CD4-positive, alpha-beta T cell (primary cell): ENCODE data around the gene PPDPF. TPM values are rescaled to one million over a fixed set of nuclear protein-coding genes. Genes with fewer than 3 reads are reported as not detected.

Experiments used
- ATAC-seq: fragments of 200-7000 bp; cut with Tn5 transposase; one replicate; pipeline ENCODE4 v1.10.0; 2022; ENCODE audit warnings: mild to moderate bottlenecking; ENCODE audit not compliant: poor library complexity
- CTCF ChIA-PET: fragments of 350-600 bp; sonication (Branson Sonifier 250); formaldehyde crosslinking; loops from one replicate; lab custom pipeline; 2021; ENCODE audit warnings: antibody characterized with exemption, inconsistent platforms; lab: Charles Lee
- POLR2A ChIA-PET: fragments of 350-600 bp; sonication (Branson Sonifier 250); formaldehyde crosslinking; loops from one replicate; lab custom pipeline; 2021; ENCODE audit warnings: antibody characterized with exemption, inconsistent platforms; lab: Charles Lee
- DNase-seq, 14 experiments: peaks; one replicate each; pipeline ENCODE4 v3.0.0-alpha.2; 2013 to 2020; ENCODE audit warnings: mixed read lengths in 2 of 14
- H3K27ac ChIP-seq, 2 donors: one replicate each; pipeline versions ENCODE4 v1.5.1 to v1.7.0; 2013; ENCODE audit warnings: low read length in 2 of 2, low read depth in 1 of 2, mild to moderate bottlenecking in 1 of 2
- H3K27me3 ChIP-seq, 2 experiments: 1 replicate in 1 of 2; 2 replicates in 1 of 2; pipeline versions ENCODE4 v1.6.1 to v1.7.0; 2013; ENCODE audit warnings: low read length in 2 of 2, control low read depth in 1 of 2, mild to moderate bottlenecking in 1 of 2, moderate library complexity in 1 of 2; ENCODE audit not compliant: insufficient read depth in 2 of 2, control insufficient read depth in 1 of 2
- H3K36me3 ChIP-seq: one replicate; pipeline ENCODE4 v1.6.1; 2013; ENCODE audit warnings: low read length, control low read depth; ENCODE audit not compliant: insufficient read depth
- H3K4me1 ChIP-seq: one replicate; pipeline ENCODE4 v1.6.1; 2013; ENCODE audit warnings: low read length, control low read depth; ENCODE audit not compliant: insufficient read depth
- H3K4me3 ChIP-seq: one replicate; pipeline ENCODE4 v1.5.1; 2013; ENCODE audit warnings: mild to moderate bottlenecking, low read length, moderate library complexity
- H3K9me3 ChIP-seq, 2 experiments: 1 replicate in 1 of 2; 2 replicates in 1 of 2; pipeline versions ENCODE4 v1.6.1 to v1.7.0; 2013; ENCODE audit warnings: low read length in 2 of 2, mild to moderate bottlenecking in 2 of 2, control low read depth in 1 of 2, moderate library complexity in 1 of 2; ENCODE audit not compliant: control insufficient read depth in 1 of 2, insufficient read depth in 1 of 2
- H3K27ac Mint-ChIP-seq: one replicate; pipeline ENCODE4 v1.8.0; 2020; ENCODE audit warnings: mixed read lengths
- H3K27me3 Mint-ChIP-seq: one replicate; pipeline ENCODE4 v1.8.0; 2021; ENCODE audit warnings: mixed read lengths
- H3K36me3 Mint-ChIP-seq: one replicate; pipeline ENCODE4 v1.8.0; 2021; ENCODE audit warnings: low read depth, mixed read lengths
- H3K4me1 Mint-ChIP-seq: one replicate; pipeline ENCODE4 v1.8.0; 2021; ENCODE audit warnings: low read depth, mixed read lengths
- H3K4me3 Mint-ChIP-seq: one replicate; pipeline ENCODE4 v1.8.0; 2020; ENCODE audit warnings: mild to moderate bottlenecking, mixed read lengths
- H3K9me3 Mint-ChIP-seq: one replicate; pipeline ENCODE4 v1.8.0; 2020; ENCODE audit warnings: mixed read lengths
- CTCF ChIP-seq: fragments of 200-600 bp; IDR thresholded peaks from one replicate; pipeline ENCODE4 v1.8.0; 2022; ENCODE audit warnings: antibody characterized with exemption, mild to moderate bottlenecking
- intact Hi-C, 2 experiments: fragments of 100-400 bp; cut with DNase I in 1 of 2; cut with micrococcal nuclease in 1 of 2; formaldehyde crosslinking; loops; one replicate each; pipeline versions ENCODE4 v1.15.1 to v1.9.0; 2023 to 2025; cut with DNase I, micrococcal nuclease
- total RNA-seq, 174 experiments: library from RNA in 2 of 174; stranded (reverse) in 2 of 174; gene quantifications; one replicate each; pipeline ENCODE4 v1.2.3 and lab custom pipeline; 2021 to 2026

PPDPF gene
- total RNA-seq, 2 experiments from 2014 or later: 249 to 251 TPM

GRCh38 chr20:63484651-63485403 lies 35.7 kb upstream of the PPDPF start:
- POLR2A ChIA-PET: no interaction called here
- peaks cover 32% of the 10 kb centered on the region for H3K27me3 Mint-ChIP-seq
- ATAC-seq (no peak), DNase-seq (no peak)
- H3K4me1 Mint-ChIP-seq: no peaks in the 10 kb centered on the region
- no peaks in the 10 kb centered on the region for H3K4me1 ChIP-seq
- intact Hi-C loops: no loop called here
- CTCF ChIA-PET: no interaction called here
- H3K36me3 Mint-ChIP-seq: no peaks in the 10 kb centered on the region
- H3K9me3 ChIP-seq: peaks cover 0 to 29% of the 10 kb centered on the region in 2 experiments
- peaks cover 19 to 32% of the 10 kb centered on the region in 2 experiments for H3K27me3 ChIP-seq
- no peak overlapping the region for H3K4me3 Mint-ChIP-seq
- no peak overlapping the region for H3K27ac ChIP-seq
- H3K4me3 ChIP-seq: no peak overlapping the region
- no peak overlapping the region for H3K27ac Mint-ChIP-seq
- no peaks in the 10 kb centered on the region for H3K36me3 ChIP-seq
- no peaks in the 10 kb centered on the region for H3K9me3 Mint-ChIP-seq
- no peak for TF ChIP-seq CTCF

GRCh38 chr20:63486300-63486855 lies 34.2 kb upstream of the PPDPF start:
- no peaks in the 10 kb centered on the region for H3K9me3 Mint-ChIP-seq
- no peak overlapping the region for H3K27ac ChIP-seq
- H3K4me1 ChIP-seq: no peaks in the 10 kb centered on the region
- peaks cover 0 to 29% of the 10 kb centered on the region in 2 experiments for H3K9me3 ChIP-seq
- peaks cover 37% of the 10 kb centered on the region for H3K27me3 Mint-ChIP-seq
- no peak overlapping the region for H3K27ac Mint-ChIP-seq
- no peaks in the 10 kb centered on the region for H3K4me1 Mint-ChIP-seq
- no peak for DNase-seq
- POLR2A ChIA-PET: no interaction called here
- CTCF ChIA-PET: no interaction called here
- ATAC-seq: no peak
- intact Hi-C loops: no loop called here
- no peaks in the 10 kb centered on the region for H3K36me3 Mint-ChIP-seq
- no peak for TF ChIP-seq CTCF
- H3K36me3 ChIP-seq: no peaks in the 10 kb centered on the region
- no peak overlapping the region for H3K4me3 ChIP-seq
- no peak overlapping the region for H3K4me3 Mint-ChIP-seq
- H3K27me3 ChIP-seq: peaks cover 20 to 38% of the 10 kb centered on the region in 2 experiments

- ChIA-PET POLR2A (no interaction called here), CTCF (no interaction called here)
- DNase-seq (no peak), ATAC-seq (no peak)
- Mint-ChIP-seq H3K36me3 (no peaks in the 10 kb centered on the region), H3K27ac (no peak overlapping the region), H3K4me3 (no peak overlapping the region), H3K4me1 (no peaks in the 10 kb centered on the region), H3K27me3 (peaks cover 40% of the 10 kb centered on the region), H3K9me3 (no peaks in the 10 kb centered on the region)
- Histone ChIP-seq H3K27ac (no peak overlapping the region), H3K4me1 (no peaks in the 10 kb centered on the region), H3K4me3 (no peak overlapping the region), H3K9me3 (peaks cover 0 to 25% of the 10 kb centered on the region in 2 experiments), H3K27me3 (peaks cover 22 to 38% of the 10 kb centered on the region in 2 experiments), H3K36me3 (no peaks in the 10 kb centered on the region)
- intact Hi-C loops: no loop called here
- no peak for TF ChIP-seq CTCF
These were observed 33.3 kb upstream of the PPDPF start for GRCh38 chr20:63487116-63487764.
